GM12878 (cell line): ENCODE measurements around the gene RERE. TPM values are rescaled to one million over a fixed set of nuclear protein-coding genes. Genes with fewer than 3 reads are reported as not detected.

Experiments used
- ATAC-seq: fragments of 200-7000 bp; cut with Tn5 transposase; 3 replicates; pipeline ENCODE4 v1.9.1; 2020; ENCODE audit warnings: mild to moderate bottlenecking, moderate library complexity
- BruUV-seq: library from RNA; stranded (reverse); fragments of 400-500 nt; replicated peaks from 2 replicates; lab custom pipeline; 2021; lab: Mats Ljungman, UMichigan
- CTCF ChIA-PET: fragments of 300-600 bp; sonication (Branson Sonifier 250); formaldehyde crosslinking; extraction: SDS; loops from one replicate; lab custom pipeline; 2021; ENCODE audit warnings: inconsistent platforms; lab: Yijun Ruan, JAX
- POLR2A ChIA-PET: fragments of 350-600 bp; formaldehyde crosslinking; extraction: SDS; loops from one replicate; lab custom pipeline; 2021; ENCODE audit warnings: inconsistent platforms; lab: Charles Lee
- RAD21 ChIA-PET: fragments of 300-600 bp; sonication (Branson Sonifier 250); formaldehyde crosslinking; loops from one replicate; lab custom pipeline; 2023; ENCODE audit warnings: antibody characterized with exemption; ENCODE audit not compliant: unreplicated experiment; lab: Charles Lee
- SMC1A ChIA-PET: fragments of 300-600 bp; sonication (Branson Sonifier 250); formaldehyde crosslinking; loops from one replicate; lab custom pipeline; 2023; ENCODE audit not compliant: unreplicated experiment, uncharacterized antibody; lab: Charles Lee
- DNase-seq: peaks from one replicate; pipeline ENCODE4 v3.0.0-alpha.2; 2011; ENCODE audit warnings: low read depth, low spot score
- FAIRE-seq: peaks from 3 replicates; lab custom pipeline; 2011; peaks lifted over from hg19 to GRCh38; lab: Jason Lieb, UNC
- H2AFZ ChIP-seq: 2 replicates; pipeline ENCODE4 v1.6.0; 2011; ENCODE audit warnings: low read depth, low read length, control low read depth; ENCODE audit not compliant: control insufficient read depth
- H3K27ac ChIP-seq: 2 replicates; pipeline ENCODE4 v1.5.1; 2011; ENCODE audit warnings: control low read depth; ENCODE audit not compliant: control insufficient read depth, insufficient read depth
- H3K27me3 ChIP-seq, 2 experiments: replicated peaks in 1 of 2; 2 replicates each; pipeline versions ENCODE4 v1.6.0 to v1.6.1; 2011; ENCODE audit warnings: low read length in 1 of 2; ENCODE audit not compliant: control insufficient read depth in 2 of 2, insufficient read depth in 2 of 2
- H3K36me3 ChIP-seq, 2 experiments: 2 replicates each; pipeline ENCODE4 v1.5.1; 2011; ENCODE audit warnings: low read length in 1 of 2; ENCODE audit not compliant: control insufficient read depth in 2 of 2, insufficient read depth in 2 of 2
- H3K4me1 ChIP-seq: 2 replicates; pipeline ENCODE4 v1.6.1; 2011; ENCODE audit warnings: mild to moderate bottlenecking, low read length, moderate library complexity, mixed read lengths; ENCODE audit not compliant: control insufficient read depth, insufficient read depth
- H3K4me2 ChIP-seq: 2 replicates; pipeline ENCODE4 v1.6.0; 2011; ENCODE audit warnings: control low read depth; ENCODE audit not compliant: control insufficient read depth, insufficient read depth
- H3K4me3 ChIP-seq: fragments of 200-600 bp; sonication (generic); 2 replicates; pipeline ENCODE4 v1.5.1; 2016
- H3K79me2 ChIP-seq: 2 replicates; pipeline ENCODE4 v1.6.0; 2011; ENCODE audit warnings: low read length; ENCODE audit not compliant: control insufficient read depth, insufficient read depth
- H3K9ac ChIP-seq: 2 replicates; pipeline ENCODE4 v1.8.0; 2011; ENCODE audit warnings: low read length, control low read depth, mixed read lengths; ENCODE audit not compliant: control insufficient read depth, insufficient read depth
- H3K9me3 ChIP-seq: replicated peaks from 3 replicates; pipeline ENCODE4 v1.5.1; 2011; ENCODE audit warnings: mild to moderate bottlenecking, low read length; ENCODE audit not compliant: control insufficient read depth, insufficient read depth
- H4K20me1 ChIP-seq: 2 replicates; pipeline ENCODE4 v1.6.0; 2011; ENCODE audit not compliant: control insufficient read depth, insufficient read depth
- BCL3 ChIP-seq: IDR thresholded peaks from 2 replicates; pipeline ENCODE4 v1.6.1; 2011; ENCODE audit warnings: borderline replicate concordance, low read depth, mild to moderate bottlenecking, moderate library complexity, low read length; ENCODE audit not compliant: insufficient read depth, poor library complexity, severe bottlenecking
- CBFB ChIP-seq: IDR thresholded peaks from 2 replicates; pipeline ENCODE4 v1.6.1; 2016; ENCODE audit warnings: antibody characterized with exemption, low read depth
- SKIL ChIP-seq: fragments of 450-650 bp; IDR thresholded peaks from 2 replicates; pipeline ENCODE4 v1.6.1; 2017; ENCODE audit warnings: mild to moderate bottlenecking, low read depth, inconsistent platforms; ENCODE audit not compliant: poor library complexity, severe bottlenecking
- ZBTB40 ChIP-seq: fragments of 450-650 bp; IDR thresholded peaks from 2 replicates; pipeline ENCODE4 v1.6.1; 2016; ENCODE audit warnings: mild to moderate bottlenecking, moderate library complexity, borderline replicate concordance
- WGBS: methylation state at CpG from one replicate; pipeline ENCODE4 v1.1.6; 2016; ENCODE audit warnings: low lambda C conversion rate; ENCODE audit not compliant: insufficient replicate concordance, insufficient coverage; ENCODE audit errors: missing lambda C conversion rate; 5-methylcytosine and 5-hydroxymethylcytosine counted together
- in situ Hi-C: fragments of 300-500 bp; cut with MboI; formaldehyde crosslinking; loops from 9 replicates; pipeline ENCODE4 v1.14.3; 2018; ENCODE audit warnings: mixed read lengths
- intact Hi-C: fragments of 100-400 bp; cut with micrococcal nuclease; formaldehyde crosslinking; loops from one replicate; pipeline ENCODE4 v1.14.2; 2022; ENCODE audit not compliant: unreplicated experiment
- polyA plus RNA-seq, 11 experiments: library from polyadenylated mRNA; depleted of rRNA in 4 of 11; unstranded in 6 of 11; stranded (reverse) in 5 of 11; fragments of >200 nt; fragmentation: Nextera tagmentation in 4 of 11; fragmentation: Illumina TruSeq in 1 of 11; extraction: Ambion mirVana in 4 of 11; extraction: Trizol in 1 of 11; gene quantifications; 1 replicate in 1 of 11; 2 replicates in 10 of 11; pipeline versions ENCODE4 v1.2.1 to v1.2.3, GENCODE V29; 2011 to 2016; ENCODE audit warnings: inconsistent platforms in 2 of 11, missing spikeins in 2 of 11, low read depth in 1 of 11
- total RNA-seq, 4 experiments: library from RNA; depleted of rRNA in 3 of 4; stranded (reverse); fragments of >200 nt in 3 of 4; fragmentation: Illumina TruSeq in 1 of 4; extraction: Trizol in 1 of 4; gene quantifications; 2 replicates each; pipeline versions ENCODE4 v1.2.1 to v1.2.3, GENCODE V29; 2013 to 2021

The RERE gene
- total and polyA plus RNA-seq, 10 of the 15 experiments (the other 5 are each of a cell fraction or from before 2014, with no cell fraction given), result 5.2 to 60.5 (median 20.2) TPM

- FAIRE-seq (no peak), DNase-seq (no peak), ATAC-seq (no peak)
- ChIA-PET SMC1A (no interaction called here), RAD21 (no interaction called here), CTCF (interaction anchor here (4.6 kb wide), 1 partner anchor 31 kb away, joined by 27 read pairs; no protein-coding TSS in a partner anchor), POLR2A (no interaction called here)
- in situ Hi-C loops (no loop called here), intact Hi-C loops (loop anchor here (5.0 kb wide), 1 partner anchor 56 kb away; no protein-coding TSS in a partner anchor)
- H3K4me1 ChIP-seq, result no peaks in the 10 kb centered on the region
- H3K4me3 ChIP-seq, result peak overlapping the region; percentile 77
- peak overlapping the region; percentile 68 for H3K27ac ChIP-seq
- no peaks in the 10 kb centered on the region for H4K20me1 ChIP-seq
- peaks cover 42% of the 10 kb centered on the region for H3K79me2 ChIP-seq
- BruUV-seq, result TSS peak; percentile 64
- H3K4me2 ChIP-seq, result peak overlapping the region; percentile 58
- TF ChIP-seq BCL3 (no peak), SKIL (peak; percentile 24), ZBTB40 (0 out of 2 replicates have a peak, but pooled peaks have one; percentile 8), CBFB (no peak)
- no peaks in the 10 kb centered on the region for H3K27me3 ChIP-seq
- peak overlapping the region; percentile 43 for H2AFZ ChIP-seq
- H3K36me3 ChIP-seq, result no peaks in the 10 kb centered on the region
- peak overlapping the region; percentile 82 for H3K9ac ChIP-seq
- no peaks in the 10 kb centered on the region for H3K9me3 ChIP-seq
- 26% methylated on average over 4 of the region's 4 CpGs for WGBS
Measured at GRCh38 chr1:8818325-8818775, 910 bp upstream of the RERE start.
